HEK293 (cell line): Measurements from ENCODE around the gene ESPNL.
A peak's percentile ranks its signal among the peaks of the same experiment; 100 is the strongest.

Experiments used
- CTCF ChIA-PET: fragments of 350-600 bp; formaldehyde crosslinking; extraction: SDS; loops from one replicate; lab custom pipeline; 2021; ENCODE audit warnings: antibody characterized with exemption; lab: Yijun Ruan, JAX
- POLR2A ChIA-PET: fragments of 300-600 bp; formaldehyde crosslinking; extraction: SDS; loops from one replicate; lab custom pipeline; 2020; ENCODE audit warnings: antibody characterized with exemption, inconsistent platforms; lab: Yijun Ruan, JAX
- H3K27ac ChIP-seq: fragments of 200-500 bp; sonication (Bioruptor generic); 2 replicates; pipeline ENCODE4 v1.5.1; 2014; ENCODE audit warnings: low read depth, low read length, control low read depth, inconsistent platforms; ENCODE audit errors: extremely low read depth
- H3K36me3 ChIP-seq, 2 experiments: fragments of 200-500 bp in 1 of 2; sonication (Bioruptor generic) in 1 of 2; 1 replicate in 1 of 2; 2 replicates in 1 of 2; pipeline ENCODE4 v1.5.1; 2014 to 2017; ENCODE audit warnings: inconsistent platforms in 2 of 2, low read length in 2 of 2; ENCODE audit not compliant: control insufficient read depth in 2 of 2, insufficient read depth in 1 of 2
- H3K4me1 ChIP-seq: fragments of 200-500 bp; sonication (Bioruptor generic); 2 replicates; pipeline ENCODE4 v1.5.1; 2014; ENCODE audit warnings: mild to moderate bottlenecking, low read length, inconsistent platforms; ENCODE audit not compliant: control insufficient read depth, insufficient read depth
- H3K4me3 ChIP-seq: 2 replicates; pipeline ENCODE4 v1.5.1; 2011; ENCODE audit warnings: low read depth, mild to moderate bottlenecking, control low read depth, low read length, moderate library complexity
- H3K9me3 ChIP-seq: fragments of 200-500 bp; sonication (Bioruptor generic); 2 replicates; pipeline ENCODE4 v1.5.1; 2014; ENCODE audit warnings: low read depth, low read length, inconsistent platforms; ENCODE audit not compliant: control insufficient read depth, insufficient read depth
- EGR2 ChIP-seq: fragments of 450-650 bp; formaldehyde crosslinking; IDR thresholded peaks from 2 replicates; pipeline ENCODE4 v1.5.1; 2016; ENCODE audit warnings: low read depth, missing biosample characterization, missing genetic modification characterization
- HOXC10 ChIP-seq: sonication (generic); formaldehyde crosslinking; IDR thresholded peaks from 2 replicates; pipeline ENCODE4 v1.8.1; 2023; ENCODE audit warnings: mild to moderate bottlenecking, missing genetic modification reagents
- KLF16 ChIP-seq: fragments of 450-650 bp; formaldehyde crosslinking; IDR thresholded peaks from 2 replicates; pipeline ENCODE4 v1.5.1; 2017; ENCODE audit warnings: missing biosample characterization, missing genetic modification characterization
- SCRT1 ChIP-seq: fragments of 450-650 bp; formaldehyde crosslinking; IDR thresholded peaks from 2 replicates; pipeline ENCODE4 v1.5.1; 2016; ENCODE audit warnings: missing biosample characterization, missing genetic modification characterization, borderline replicate concordance
- ZEB2 ChIP-seq: fragments of 450-650 bp; formaldehyde crosslinking; IDR thresholded peaks from 2 replicates; pipeline ENCODE4 v1.5.1; 2016; ENCODE audit warnings: missing biosample characterization, missing genetic modification characterization
- ZFHX2 ChIP-seq: fragments of 450-650 bp; formaldehyde crosslinking; conservative IDR thresholded peaks from 2 replicates; pipeline ENCODE4 v1.5.1; 2016; ENCODE audit warnings: missing biosample characterization, missing genetic modification characterization
- ZNF112 ChIP-seq: fragments of 450-650 bp; formaldehyde crosslinking; IDR thresholded peaks from 2 replicates; pipeline ENCODE4 v1.5.0; 2017; ENCODE audit warnings: missing biosample characterization, missing genetic modification characterization
- ZNF138 ChIP-seq: fragments of 450-650 bp; formaldehyde crosslinking; IDR thresholded peaks from 2 replicates; pipeline ENCODE4 v1.5.1; 2016; ENCODE audit warnings: missing biosample characterization, missing genetic modification characterization, borderline replicate concordance
- ZNF214 ChIP-seq: fragments of 450-650 bp; formaldehyde crosslinking; IDR thresholded peaks from 2 replicates; pipeline ENCODE4 v1.5.1; 2017; ENCODE audit warnings: missing biosample characterization, mild to moderate bottlenecking, missing genetic modification characterization, borderline replicate concordance
- ZNF223 ChIP-seq: fragments of 450-650 bp; formaldehyde crosslinking; IDR thresholded peaks from 2 replicates; pipeline ENCODE4 v1.5.1; 2016; ENCODE audit warnings: missing biosample characterization, missing genetic modification characterization
- ZNF394 ChIP-seq: fragments of 450-650 bp; formaldehyde crosslinking; IDR thresholded peaks from 2 replicates; pipeline ENCODE4 v1.5.1; 2016; ENCODE audit warnings: missing biosample characterization, missing genetic modification characterization, mild to moderate bottlenecking, moderate library complexity, borderline replicate concordance
- ZNF426 ChIP-seq: fragments of 450-650 bp; formaldehyde crosslinking; IDR thresholded peaks from 2 replicates; pipeline ENCODE4 v1.5.1; 2017; ENCODE audit warnings: missing biosample characterization, missing genetic modification characterization, mild to moderate bottlenecking, inconsistent platforms, moderate library complexity
- ZNF548 ChIP-seq: fragments of 450-650 bp; formaldehyde crosslinking; IDR thresholded peaks from 2 replicates; pipeline ENCODE4 v1.5.1; 2016; ENCODE audit warnings: missing biosample characterization, missing genetic modification characterization
- ZNF558 ChIP-seq: fragments of 450-650 bp; formaldehyde crosslinking; IDR thresholded peaks from 2 replicates; pipeline ENCODE4 v1.5.1; 2016; ENCODE audit warnings: missing biosample characterization, missing genetic modification characterization
- ZNF610 ChIP-seq: fragments of 450-650 bp; formaldehyde crosslinking; IDR thresholded peaks from 2 replicates; pipeline ENCODE4 v1.5.1; 2016; ENCODE audit warnings: missing biosample characterization, missing genetic modification characterization, borderline replicate concordance
- ZNF624 ChIP-seq: fragments of 450-650 bp; formaldehyde crosslinking; IDR thresholded peaks from 2 replicates; pipeline ENCODE4 v1.5.1; 2017; ENCODE audit warnings: missing biosample characterization, missing genetic modification characterization
- ZNF629 ChIP-seq: fragments of 450-650 bp; formaldehyde crosslinking; IDR thresholded peaks from 2 replicates; pipeline ENCODE4 v1.5.1; 2017; ENCODE audit warnings: missing biosample characterization, missing genetic modification characterization
- ZNF791 ChIP-seq: fragments of 450-650 bp; formaldehyde crosslinking; IDR thresholded peaks from 2 replicates; pipeline ENCODE4 v1.5.1; 2016; ENCODE audit warnings: missing biosample characterization, missing genetic modification characterization
- ZSCAN16 ChIP-seq: fragments of 450-650 bp; formaldehyde crosslinking; IDR thresholded peaks from 2 replicates; pipeline ENCODE4 v1.5.1; 2016; ENCODE audit warnings: missing biosample characterization, missing genetic modification characterization
- ZSCAN23 ChIP-seq: fragments of 450-650 bp; formaldehyde crosslinking; IDR thresholded peaks from 2 replicates; pipeline ENCODE4 v1.5.1; 2016; ENCODE audit warnings: missing biosample characterization, missing genetic modification characterization
- TF ChIP-seq, protein P1 (sequence below): fragments of 450-650 bp; formaldehyde crosslinking; IDR thresholded peaks from 2 replicates; pipeline ENCODE4 v1.5.1; 2017; ENCODE audit warnings: missing biosample characterization, mild to moderate bottlenecking, missing genetic modification characterization, moderate library complexity
- TF ChIP-seq, protein P2 (sequence below): fragments of 450-650 bp; formaldehyde crosslinking; IDR thresholded peaks from 2 replicates; pipeline ENCODE4 v1.5.1; 2016; ENCODE audit warnings: missing biosample characterization, missing genetic modification characterization
- TF ChIP-seq, protein P3 (sequence below): IDR thresholded peaks from 2 replicates; pipeline ENCODE4 v1.6.1; 2011; ENCODE audit warnings: mild to moderate bottlenecking, low read depth, low read length, borderline replicate concordance
- TF ChIP-seq, protein P4 (sequence below): fragments of 450-650 bp; formaldehyde crosslinking; IDR thresholded peaks from 2 replicates; pipeline ENCODE4 v1.5.1; 2016; ENCODE audit warnings: missing biosample characterization, missing genetic modification characterization

ESPNL gene

DNA sequence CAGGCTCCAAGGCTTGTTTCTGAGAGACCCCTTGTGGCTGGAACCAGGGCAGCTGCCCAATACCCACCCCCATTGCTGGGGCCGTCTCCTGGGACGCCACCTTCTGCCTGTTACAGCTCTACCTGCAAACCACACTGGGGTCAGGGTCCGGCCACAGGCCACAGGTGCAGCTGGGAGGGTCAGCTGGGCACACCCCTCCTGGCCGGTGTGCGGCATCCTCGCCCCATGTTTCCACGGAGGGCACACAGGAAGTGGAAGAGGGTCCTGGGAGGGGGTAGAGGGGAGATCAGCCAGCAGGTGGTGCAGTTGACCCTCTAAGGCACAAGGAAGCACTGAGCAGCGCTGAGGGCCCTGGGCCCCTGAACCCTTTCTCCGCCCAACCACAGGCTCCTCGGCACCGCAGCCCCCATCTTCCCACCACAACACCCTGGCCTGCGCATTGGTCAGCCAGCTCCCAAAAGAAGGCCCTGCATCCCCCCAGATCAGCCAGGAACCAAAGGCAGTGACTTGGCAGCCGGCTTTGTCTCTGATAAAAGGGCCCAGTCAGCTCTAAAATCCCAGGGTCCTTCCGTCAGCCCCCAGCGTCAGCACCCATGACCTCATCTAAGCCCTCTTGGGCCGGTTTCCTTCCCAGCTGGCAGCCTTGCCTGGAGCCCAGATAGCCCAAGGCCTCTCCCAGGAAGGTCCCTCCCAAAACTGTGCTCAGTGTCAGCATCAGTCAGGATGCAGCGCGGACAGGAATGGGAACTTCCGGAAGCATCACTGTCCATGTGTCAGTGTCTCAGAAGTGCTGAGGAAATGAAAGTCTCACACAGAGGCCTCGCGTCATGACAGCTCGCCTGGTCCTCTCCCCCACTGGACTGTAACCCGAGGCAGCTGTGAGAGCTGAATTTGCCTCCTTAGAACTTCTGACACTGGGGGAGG, 60.3 kb downstream of the ESPNL start (continued):
- TF ChIP-seq ZNF610 (tag by site-specific recombination) (no peak), ZNF624 (tag by site-specific recombination) (no peak), HOXC10 (CRISPR knock-in tag) (no peak), ZNF426 (tag by site-specific recombination) (no peak), ZNF112 (tag by site-specific recombination) (no peak), ZNF548 (tag by site-specific recombination) (no peak), ZNF223 (no peak), KLF16 (no peak)
- TF ChIP-seq, protein P1, sequence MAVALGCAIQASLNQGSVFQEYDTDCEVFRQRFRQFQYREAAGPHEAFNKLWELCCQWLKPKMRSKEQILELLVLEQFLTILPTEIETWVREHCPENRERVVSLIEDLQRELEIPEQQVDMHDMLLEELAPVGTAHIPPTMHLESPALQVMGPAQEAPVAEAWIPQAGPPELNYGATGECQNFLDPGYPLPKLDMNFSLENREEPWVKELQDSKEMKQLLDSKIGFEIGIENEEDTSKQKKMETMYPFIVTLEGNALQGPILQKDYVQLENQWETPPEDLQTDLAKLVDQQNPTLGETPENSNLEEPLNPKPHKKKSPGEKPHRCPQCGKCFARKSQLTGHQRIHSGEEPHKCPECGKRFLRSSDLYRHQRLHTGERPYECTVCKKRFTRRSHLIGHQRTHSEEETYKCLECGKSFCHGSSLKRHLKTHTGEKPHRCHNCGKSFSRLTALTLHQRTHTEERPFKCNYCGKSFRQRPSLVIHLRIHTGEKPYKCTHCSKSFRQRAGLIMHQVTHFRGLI (tag by site-specific recombination), result no peak
- TF ChIP-seq, protein P2, sequence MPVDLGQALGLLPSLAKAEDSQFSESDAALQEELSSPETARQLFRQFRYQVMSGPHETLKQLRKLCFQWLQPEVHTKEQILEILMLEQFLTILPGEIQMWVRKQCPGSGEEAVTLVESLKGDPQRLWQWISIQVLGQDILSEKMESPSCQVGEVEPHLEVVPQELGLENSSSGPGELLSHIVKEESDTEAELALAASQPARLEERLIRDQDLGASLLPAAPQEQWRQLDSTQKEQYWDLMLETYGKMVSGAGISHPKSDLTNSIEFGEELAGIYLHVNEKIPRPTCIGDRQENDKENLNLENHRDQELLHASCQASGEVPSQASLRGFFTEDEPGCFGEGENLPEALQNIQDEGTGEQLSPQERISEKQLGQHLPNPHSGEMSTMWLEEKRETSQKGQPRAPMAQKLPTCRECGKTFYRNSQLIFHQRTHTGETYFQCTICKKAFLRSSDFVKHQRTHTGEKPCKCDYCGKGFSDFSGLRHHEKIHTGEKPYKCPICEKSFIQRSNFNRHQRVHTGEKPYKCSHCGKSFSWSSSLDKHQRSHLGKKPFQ (tag by site-specific recombination), result no peak
- TF ChIP-seq, all 188 proteins: peak for 4

DNA sequence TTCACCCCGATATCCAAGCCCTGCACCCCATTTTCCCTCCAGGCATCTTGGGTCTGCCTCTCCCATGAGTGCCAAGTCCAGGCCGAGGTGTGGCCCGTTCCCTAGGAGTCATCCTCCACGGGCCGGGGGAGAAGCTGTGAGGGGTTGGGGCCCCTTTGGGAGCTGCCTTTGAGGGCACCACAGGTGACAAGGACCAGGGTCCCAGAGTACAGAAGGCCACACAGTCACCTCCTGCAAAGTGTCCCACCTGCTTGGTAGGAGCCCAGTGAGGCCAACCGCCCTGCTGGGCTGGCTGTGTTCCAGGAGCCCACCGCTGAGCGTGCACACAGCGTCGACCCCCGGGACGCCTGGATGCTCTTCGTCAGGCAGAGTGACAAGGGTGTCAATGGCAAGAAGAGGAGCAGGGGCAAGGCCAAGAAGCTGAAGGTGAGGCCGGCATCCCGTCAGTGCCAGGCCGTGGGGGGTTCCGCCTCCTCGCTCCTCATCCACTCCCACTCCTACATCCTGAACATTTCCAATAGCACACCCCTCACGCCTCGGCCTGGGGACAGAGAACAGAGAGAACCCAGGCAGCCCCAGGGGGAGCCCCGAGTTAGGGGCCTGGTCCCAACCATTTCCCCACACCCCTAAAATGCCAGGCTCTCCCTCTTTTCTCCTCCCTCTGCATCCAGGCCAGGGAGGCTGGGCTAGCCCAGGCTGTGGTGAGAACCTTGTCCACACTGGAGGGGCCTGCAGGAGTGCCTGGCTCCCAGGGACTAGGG, 61.3 kb downstream of the ESPNL start:
- ChIA-PET POLR2A (no interaction called here), CTCF (interaction anchor here (0.6 to 2.7 kb wide), 3 partner anchors 12 to 302 kb away, joined by 3 to 24 read pairs (median 4); no protein-coding TSS in a partner anchor)
- Histone ChIP-seq H3K4me1 (no peaks in the 10 kb centered on the region; the same call in 1 of the 2 replicates), H3K36me3 (peaks cover 0 to 10% of the 10 kb centered on the region in 2 experiments; a peak in 1 of 3 replicates), H3K27ac (no peak overlapping the region), H3K9me3 (no peaks in the 10 kb centered on the region), H3K4me3 (no peak overlapping the region)
- TF ChIP-seq ZNF558 (tag by site-specific recombination) (no peak), ZSCAN16 (tag by site-specific recombination) (no peak), ZNF214 (tag by site-specific recombination) (no peak), ZNF138 (no peak), SCRT1 (tag by site-specific recombination) (no peak), ZNF629 (tag by site-specific recombination) (no peak), ZFHX2 (peak; percentile 78), ZNF791 (tag by site-specific recombination) (no peak), ZNF394 (tag by site-specific recombination) (no peak), ZEB2 (tag by site-specific recombination) (no peak), ZSCAN23 (tag by site-specific recombination) (no peak), EGR2 (tag by site-specific recombination) (peak; percentile 44; the same call in 1 of the 2 replicates)
- TF ChIP-seq, protein P3, sequence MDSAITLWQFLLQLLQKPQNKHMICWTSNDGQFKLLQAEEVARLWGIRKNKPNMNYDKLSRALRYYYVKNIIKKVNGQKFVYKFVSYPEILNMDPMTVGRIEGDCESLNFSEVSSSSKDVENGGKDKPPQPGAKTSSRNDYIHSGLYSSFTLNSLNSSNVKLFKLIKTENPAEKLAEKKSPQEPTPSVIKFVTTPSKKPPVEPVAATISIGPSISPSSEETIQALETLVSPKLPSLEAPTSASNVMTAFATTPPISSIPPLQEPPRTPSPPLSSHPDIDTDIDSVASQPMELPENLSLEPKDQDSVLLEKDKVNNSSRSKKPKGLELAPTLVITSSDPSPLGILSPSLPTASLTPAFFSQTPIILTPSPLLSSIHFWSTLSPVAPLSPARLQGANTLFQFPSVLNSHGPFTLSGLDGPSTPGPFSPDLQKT, result no peak
- TF ChIP-seq, protein P4, sequence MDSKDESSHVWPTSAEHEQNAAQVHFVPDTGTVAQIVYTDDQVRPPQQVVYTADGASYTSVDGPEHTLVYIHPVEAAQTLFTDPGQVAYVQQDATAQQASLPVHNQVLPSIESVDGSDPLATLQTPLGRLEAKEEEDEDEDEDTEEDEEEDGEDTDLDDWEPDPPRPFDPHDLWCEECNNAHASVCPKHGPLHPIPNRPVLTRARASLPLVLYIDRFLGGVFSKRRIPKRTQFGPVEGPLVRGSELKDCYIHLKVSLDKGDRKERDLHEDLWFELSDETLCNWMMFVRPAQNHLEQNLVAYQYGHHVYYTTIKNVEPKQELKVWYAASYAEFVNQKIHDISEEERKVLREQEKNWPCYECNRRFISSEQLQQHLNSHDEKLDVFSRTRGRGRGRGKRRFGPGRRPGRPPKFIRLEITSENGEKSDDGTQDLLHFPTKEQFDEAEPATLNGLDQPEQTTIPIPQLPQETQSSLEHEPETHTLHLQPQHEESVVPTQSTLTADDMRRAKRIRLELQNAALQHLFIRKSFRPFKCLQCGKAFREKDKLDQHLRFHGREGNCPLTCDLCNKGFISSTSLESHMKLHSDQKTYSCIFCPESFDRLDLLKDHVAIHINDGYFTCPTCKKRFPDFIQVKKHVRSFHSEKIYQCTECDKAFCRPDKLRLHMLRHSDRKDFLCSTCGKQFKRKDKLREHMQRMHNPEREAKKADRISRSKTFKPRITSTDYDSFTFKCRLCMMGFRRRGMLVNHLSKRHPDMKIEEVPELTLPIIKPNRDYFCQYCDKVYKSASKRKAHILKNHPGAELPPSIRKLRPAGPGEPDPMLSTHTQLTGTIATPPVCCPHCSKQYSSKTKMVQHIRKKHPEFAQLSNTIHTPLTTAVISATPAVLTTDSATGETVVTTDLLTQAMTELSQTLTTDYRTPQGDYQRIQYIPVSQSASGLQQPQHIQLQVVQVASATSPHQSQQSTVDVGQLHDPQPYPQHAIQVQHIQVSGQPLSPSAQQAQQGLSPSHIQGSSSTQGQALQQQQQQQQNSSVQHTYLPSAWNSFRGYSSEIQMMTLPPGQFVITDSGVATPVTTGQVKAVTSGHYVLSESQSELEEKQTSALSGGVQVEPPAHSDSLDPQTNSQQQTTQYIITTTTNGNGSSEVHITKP, result 0 out of 2 replicates have a peak, but pooled peaks have one; percentile 17
